NCI-H2029 (cell line): ENCODE measurements around the gene TAF5.
"Not testable (repeated sequence)": the region's sequence is repeated elsewhere in the genome, so short reads cannot be mapped to it uniquely, and the experiment has no call there.

Experiments
- DNase-seq: peaks from one replicate; lab custom pipeline; 2025; lab: John Stamatoyannopoulos, UW

The TAF5 gene

DNA sequence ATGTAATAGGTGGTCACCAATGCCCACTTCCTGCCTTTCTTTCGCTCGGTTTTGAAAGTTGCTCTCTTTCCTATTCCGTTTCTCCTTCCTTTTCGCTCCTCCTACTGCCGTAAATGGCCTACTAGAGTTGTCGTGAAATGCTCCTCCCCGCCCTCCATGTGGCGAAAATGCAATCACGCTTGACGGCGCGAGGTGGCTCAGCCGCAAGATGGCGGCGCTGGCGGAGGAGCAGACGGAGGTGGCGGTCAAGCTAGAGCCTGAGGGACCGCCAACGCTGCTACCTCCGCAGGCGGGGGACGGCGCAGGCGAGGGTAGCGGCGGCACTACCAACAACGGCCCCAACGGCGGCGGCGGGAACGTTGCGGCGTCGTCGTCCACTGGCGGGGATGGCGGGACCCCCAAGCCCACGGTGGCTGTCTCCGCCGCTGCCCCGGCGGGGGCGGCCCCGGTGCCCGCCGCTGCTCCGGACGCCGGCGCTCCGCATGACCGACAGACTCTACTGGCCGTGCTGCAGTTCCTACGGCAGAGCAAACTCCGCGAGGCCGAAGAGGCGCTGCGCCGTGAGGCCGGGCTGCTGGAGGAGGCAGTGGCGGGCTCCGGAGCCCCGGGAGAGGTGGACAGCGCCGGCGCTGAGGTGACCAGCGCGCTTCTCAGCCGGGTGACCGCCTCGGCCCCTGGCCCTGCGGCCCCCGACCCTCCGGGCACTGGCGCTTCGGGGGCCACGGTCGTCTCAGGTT is at the start of gene TAF5:
Gene TAF5 (plus strand): TSS at position 195 of the 737 bp plus-strand sequence. CDS start 14 bp downstream, at position 209.
- peak; percentile 80 for DNase-seq

DNA sequence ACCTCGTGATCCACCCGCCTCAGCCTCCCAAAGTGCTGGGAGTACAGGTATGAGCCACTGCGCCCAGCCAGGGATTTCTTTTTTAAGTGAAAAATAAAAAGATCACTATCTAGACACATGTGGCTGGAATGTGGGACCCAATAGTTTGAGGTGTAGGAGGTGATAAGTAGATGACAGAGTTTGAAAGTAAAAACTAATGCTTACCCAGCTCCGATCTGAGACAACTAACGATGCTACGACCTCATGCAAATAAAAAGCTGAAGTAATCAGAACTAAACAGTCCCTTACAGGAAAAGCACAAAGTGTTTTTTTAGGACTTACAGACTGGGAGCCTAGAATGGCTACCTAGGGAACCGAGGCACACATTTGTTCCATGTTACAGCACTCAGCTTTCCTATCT is 39.9 kb upstream of the TAF5 start:
- DNase-seq = no peak

DNA sequence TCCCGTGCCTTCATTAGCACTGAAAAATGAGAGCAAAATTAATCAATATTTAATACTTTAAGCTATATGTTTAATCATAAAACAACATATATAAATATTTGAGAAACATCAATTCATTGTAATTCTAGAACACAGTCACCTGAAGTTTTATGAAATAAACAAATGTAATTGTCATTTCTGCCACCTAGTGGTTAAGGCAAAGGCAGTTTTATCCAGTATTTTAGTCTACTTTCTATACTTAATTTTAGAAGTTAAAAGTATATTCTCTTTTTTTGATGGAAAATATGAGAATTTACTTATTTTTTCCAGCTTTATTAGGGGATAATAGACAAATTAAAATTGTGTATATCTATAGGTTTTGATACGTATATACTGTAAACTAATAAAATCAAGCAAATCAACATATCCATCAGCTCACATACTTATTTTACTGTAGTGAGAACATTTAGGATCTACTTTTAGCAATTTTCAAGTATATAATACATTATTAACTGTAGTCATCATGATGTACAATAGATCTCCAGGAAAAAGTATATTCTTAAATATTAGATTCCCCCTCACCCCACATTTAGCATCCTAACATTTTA is 33.7 kb upstream of the TAF5 start:
- no peak for DNase-seq

DNA sequence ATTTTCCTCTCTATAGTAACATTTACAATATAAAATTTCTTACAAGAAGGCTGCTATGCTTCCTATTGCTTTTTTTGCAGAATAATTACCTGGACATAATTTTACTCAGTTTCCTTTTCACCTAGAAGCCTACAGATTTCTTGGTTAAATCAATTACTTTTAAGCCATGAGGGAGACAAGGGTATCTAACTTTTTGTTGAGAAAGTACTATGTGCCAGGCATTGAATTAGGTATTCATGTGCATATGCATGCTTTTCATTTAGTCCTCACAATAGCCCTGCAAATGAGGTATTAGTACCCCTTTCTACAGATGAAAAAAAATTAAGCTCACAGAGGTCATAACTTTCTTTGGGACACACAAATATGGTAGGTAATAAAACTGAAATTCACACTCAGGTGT is 33.2 kb upstream of the TAF5 start:
- DNase-seq = no peak

DNA sequence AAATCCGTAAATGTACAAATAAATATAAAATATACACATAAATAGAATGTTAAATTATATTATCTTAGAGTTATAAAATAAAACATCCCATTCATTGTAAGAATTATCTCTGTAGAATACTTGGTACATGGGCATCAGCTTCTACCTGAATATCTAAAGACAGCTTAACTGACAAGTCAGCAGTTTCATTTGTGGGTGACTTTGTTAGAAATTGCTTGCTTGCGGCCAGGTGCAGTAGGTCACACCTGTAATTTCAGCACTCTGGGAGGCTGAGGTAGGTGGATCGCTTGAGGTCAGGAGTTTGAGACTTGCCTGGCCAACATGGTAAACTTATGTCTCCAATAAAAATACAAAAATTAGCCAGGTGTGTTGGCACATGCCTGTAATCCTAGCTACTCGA is 31.4 kb upstream of the TAF5 start:
- DNase-seq = no peak

DNA sequence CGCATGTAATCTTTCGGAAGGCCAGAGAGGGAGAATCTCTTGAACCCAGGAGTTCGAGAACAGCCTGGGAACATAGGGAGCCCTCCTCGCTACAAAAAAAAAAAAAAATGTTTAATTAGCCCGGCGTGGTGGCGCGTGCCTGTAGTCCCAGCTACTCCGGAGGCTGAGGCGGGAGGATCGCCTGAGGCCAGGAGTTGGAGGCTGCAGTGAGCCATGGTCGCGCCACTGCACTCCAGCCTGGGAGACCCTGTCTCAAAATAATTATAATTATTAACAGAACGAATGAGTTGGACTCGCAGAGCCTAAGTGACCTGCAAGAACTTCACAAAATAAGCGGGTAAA is 17.6 kb upstream of the TAF5 start:
- DNase-seq = no peak

DNA sequence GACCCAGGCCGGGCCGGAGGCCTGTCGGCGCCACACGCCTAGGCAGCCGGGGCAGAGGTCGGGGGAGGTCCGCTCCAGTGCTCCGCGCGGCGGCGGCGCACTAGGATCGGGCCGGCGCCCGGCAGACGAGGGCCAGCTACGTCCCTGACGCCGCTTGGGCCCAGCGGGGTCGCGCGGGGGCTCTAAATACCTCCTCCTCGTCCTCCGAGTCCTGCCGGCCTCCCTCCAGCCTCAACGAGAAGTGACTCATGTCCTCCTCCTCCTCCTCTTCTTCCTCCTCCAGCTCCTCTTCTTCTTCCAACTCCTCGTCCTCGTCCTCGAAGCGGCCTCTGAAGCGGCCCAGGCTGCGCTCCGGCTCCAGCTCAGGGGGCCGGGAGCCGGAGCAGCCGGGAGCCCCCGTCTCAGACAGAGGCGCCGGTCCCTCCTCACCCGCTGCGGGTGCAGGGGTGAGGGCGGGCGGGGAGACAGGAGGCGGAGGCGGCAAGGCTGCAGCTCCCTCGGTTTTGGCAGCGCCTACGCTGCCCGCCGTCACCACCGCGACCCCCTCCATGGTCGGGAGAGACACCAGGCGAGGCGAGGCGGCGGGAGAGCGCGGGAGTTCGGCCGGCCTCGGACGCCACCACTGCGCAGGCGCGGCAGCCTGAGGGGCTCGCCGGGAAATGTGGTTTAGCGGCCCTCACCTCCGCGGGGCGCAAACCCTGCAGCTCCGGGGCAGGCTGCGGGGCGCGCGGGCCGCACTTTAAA is 17.1 kb upstream of the TAF5 start, which contains the start of gene PCGF6:
Gene PCGF6 (minus strand): TSS at position 624 of the 744 bp plus-strand sequence. CDS start 74 bp downstream, at position 550.
- DNase-seq = peak; percentile 17

DNA sequence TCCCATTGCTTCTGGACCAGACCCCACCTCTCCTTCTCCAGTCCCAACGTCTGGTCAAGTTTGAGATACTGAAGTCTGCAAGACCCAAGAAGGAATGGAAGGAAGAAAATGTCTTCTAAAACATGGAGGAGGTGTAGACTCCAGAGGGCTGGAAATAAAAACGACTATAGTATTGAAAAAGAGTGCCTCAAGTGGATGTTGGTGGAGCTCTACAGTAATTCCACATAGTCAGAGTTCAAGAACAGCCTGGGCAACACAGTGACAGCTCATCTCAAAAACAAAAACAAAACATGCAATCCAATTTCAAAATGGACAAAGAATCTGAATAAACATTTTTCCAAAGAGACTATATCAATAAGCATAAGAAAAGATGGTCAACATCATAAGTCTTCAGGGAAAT is 14.5 kb upstream of the TAF5 start:
- no peak for DNase-seq

DNA sequence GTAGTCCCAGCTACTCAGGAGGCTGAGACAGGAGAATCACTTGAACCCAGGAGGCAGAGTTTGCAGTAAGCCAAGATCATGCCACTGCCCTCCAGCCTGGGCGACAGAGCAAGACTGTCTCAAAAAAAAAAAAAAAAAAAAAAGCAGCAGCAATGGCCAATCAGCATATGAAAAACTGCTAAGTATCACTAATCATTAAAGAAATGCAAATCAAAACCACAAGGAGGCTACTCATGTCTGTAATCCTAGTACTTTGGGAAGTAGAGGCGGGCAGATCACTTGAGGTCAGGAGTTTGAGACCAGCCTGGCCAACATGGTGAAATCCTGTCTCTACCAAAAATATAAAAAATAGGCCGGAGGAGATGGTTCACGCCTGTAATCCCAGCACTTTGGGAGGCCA is 13.2 kb upstream of the TAF5 start:
- not testable (repeated sequence) for DNase-seq

DNA sequence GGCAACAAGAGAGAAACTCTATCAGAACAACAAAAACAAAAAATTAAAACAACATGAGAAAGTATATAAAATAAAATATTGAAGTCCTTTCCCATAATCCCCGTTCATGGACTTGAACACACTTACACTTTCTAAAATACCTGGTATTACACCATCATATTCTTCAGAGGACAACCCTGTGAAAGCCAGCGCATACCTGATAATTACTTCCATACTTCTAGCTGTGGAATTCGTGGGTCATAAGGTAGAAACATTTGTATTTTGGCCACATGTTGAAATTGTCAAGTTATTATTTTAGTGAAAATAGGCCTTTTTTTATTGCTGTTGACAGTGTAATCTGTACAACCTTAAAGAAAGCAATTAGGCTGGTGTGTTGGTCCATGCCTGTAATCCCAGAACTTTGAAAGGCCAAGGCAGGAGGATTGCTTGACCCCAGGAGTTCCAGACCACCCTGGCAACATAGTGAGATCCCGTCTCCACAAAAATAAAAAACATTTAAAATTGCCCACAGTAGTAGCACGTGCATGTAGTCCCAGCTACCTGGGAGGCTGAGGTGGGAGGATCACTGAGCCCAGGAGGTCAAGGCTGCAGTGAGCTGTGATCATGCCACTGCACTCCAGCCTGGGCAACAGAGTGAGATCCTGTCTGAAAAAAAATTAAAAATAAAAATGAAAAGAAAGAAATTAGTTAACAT is 11.7 kb upstream of the TAF5 start:
- DNase-seq = no peak

DNA sequence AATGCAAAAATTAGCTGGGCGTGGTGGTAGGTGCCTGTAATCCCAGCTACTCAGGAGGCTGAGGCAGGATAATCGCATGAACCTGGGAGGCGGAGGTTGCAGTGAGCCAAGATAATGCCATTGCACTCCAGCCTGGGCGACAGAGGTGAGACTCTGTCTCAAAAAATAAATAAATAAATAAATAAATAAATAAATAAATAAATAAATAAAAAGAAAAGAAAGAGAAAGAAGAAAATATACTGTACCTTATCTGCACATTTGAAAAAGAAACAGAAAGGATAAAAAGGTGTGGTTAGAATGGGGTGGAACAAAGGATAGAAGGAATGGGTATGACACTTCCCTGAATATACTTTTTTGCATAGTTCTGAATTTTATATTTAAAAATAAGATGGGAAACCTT is 8.3 kb upstream of the TAF5 start:
- not testable (repeated sequence) for DNase-seq

DNA sequence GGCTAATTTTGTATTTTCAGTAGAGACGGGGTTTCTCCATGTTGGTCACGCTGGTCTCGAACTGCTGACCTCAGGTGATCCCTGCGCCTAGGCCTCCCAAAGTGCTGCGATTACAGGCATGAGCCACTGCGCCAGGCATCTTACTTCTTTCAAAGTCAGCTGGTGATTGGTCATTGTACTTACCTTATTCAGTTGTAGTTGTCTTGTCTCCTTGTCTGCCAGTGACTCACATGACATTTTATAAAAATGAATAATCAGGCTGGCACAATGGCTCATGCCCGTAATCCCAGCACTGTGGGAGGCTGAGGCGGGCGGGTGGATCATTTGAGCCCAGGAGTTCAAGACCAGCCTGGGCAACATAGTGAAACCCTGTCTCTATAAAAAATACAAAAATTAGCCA is 7.0 kb upstream of the TAF5 start:
- DNase-seq = not testable (repeated sequence)

DNA sequence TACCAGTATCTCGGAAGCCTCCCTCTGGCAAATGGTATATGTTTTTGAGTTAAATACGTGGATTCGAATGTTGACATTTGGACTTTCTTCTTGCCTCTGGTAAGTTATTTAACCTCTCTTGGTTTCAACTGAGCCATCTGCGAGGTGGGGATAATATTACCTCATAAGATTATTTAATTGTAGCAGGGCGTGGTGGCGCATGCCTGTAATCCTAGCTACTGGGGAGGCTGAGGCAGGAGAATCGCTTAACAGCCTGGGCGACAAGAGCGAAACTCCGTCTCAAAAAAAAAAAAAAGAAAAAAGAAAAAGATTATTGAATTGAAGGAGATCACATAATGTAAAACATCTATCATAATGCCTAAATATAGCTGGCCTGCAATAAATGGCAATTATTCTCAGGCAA is 396 bp upstream of the TAF5 start:
- no peak for DNase-seq

DNA sequence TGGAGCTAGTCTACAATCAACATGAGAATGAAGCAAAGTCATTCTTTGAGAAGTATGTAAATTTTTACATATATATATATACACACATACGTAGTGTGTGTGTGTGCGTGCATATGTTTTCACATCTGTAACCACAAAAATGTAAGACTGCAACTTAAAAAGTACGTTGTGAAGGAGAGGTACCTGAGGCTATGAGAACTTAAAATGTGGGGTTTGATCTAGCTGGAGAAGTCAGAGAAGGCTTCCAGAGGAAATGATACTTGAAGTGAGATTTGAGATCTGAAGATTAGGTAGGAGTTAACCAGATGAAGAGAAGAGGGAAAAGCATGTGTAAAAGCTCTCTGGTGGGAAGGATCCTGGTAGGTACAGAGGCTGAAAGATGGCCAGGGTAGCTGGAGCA is 5.8 kb downstream of the TAF5 start:
- no peak for DNase-seq

DNA sequence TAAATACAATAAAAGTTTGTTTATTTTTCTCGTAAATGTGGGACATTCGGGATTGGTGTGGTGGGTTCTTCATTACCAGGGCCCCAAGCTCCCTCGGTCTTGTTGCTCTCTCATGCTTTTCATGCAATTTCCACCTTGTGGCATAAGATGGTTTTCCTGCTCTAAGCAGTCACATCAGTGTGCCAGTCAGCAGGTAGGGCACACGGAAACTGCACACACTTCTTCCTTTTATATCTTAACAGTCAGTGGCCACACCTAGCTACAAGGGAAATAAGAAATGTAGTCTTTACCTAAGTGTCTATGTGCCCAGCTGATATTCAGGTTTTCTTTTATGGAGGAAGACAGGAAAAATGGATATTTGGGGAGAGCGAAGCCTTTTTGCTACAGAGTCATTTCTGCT is 6.5 kb downstream of the TAF5 start:
- no peak for DNase-seq

DNA sequence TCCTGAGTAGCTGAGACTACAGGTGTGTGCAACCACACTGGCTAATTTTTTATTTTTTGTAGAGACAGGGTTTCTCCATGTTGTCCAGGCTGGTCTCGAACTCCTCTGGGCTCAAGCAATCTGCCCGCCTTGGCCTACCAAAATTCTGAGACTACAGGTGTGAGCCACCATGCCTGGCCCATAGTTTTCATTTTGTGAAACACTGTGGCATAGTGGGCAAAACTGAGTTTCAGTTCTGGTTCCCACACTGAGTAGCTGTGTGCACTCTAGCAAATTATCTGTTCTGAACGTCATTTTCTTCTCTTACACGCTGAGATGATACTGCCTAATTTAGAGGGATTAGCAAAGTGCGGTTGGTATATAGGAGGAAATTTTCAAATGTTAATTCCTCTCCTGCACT is 15.0 kb downstream of the TAF5 start:
- no peak for DNase-seq

DNA sequence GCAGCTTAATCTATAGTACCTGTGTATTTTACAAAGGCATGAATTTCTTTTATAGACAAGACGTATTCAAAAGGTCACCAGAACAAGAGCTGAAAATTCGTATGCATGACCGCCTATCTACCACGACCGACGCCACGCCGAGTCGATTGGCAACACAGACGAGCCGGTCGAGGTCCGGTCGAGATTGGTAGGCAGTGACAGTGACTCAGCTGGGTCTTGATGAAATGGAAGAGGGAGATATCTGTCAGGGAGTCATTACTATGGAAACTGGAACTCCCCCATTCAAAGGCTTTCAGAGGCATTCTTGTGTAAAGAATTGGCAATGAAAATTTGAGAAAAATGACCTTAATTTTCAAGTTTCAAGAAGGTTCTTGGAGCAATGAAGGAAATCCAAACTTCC is 26.4 kb downstream of the TAF5 start:
- no peak for DNase-seq

DNA sequence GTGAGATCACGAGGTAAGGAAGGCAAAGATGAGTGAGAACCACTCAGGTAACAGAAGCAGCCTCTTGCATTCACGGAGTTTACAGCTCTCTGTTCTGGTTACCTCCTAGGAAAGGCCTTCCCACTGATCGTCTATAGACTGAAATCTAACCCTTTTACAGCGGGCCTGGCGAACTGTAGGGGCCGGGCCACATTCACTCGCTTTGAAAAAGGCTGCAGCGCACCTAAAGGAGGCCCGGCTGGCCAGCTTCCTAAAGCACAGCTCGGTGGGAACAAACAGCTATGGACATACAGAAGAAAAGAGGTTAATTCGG is 27.9 kb downstream of the TAF5 start:
- no peak for DNase-seq

DNA sequence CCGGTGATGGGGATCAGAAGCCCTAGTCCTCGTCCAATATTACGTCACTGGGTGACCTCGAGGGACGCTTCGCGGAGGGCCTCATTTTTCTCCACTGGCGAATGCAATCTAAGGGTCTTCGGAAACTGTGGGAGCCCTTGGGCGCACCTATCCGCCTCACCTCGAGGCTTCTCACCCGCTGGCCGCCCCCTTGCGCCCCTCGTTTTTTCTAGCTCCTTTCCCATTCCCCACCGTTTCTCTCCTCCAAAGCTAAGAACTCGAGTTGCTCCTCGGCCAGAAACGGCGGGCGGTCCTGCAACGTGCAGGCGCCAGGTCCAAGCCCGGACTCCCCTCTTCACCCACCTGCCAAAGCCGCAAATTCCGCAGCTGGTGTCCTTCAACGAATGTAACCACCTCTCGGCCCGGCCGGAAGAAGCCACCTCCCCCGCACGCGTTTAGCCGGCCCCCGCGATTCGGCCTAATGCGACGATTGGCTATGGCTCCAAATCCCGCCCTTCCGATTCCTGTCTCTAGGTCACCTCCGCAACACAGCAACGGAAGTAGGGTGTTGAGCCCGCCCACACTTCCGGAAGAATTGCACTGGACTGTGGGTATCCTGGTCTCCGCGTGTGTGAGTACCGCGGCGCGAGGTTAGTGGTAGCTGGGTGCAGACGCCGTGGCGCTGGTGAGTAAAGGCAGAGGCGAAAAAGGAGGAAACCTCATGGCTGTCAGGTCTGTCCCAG is 28.5 kb downstream of the TAF5 start, which contains the start of the genes ATP5MK and PDCD11:
Gene ATP5MK (minus strand): TSS at position 409 of the 722 bp plus-strand sequence. CDS start 4,018 bp downstream, outside the sequence.
Gene PDCD11 (plus strand): TSS at position 560 of the 722 bp plus-strand sequence. CDS start 1,801 bp downstream, outside the sequence.
- peak; percentile 92 for DNase-seq

DNA sequence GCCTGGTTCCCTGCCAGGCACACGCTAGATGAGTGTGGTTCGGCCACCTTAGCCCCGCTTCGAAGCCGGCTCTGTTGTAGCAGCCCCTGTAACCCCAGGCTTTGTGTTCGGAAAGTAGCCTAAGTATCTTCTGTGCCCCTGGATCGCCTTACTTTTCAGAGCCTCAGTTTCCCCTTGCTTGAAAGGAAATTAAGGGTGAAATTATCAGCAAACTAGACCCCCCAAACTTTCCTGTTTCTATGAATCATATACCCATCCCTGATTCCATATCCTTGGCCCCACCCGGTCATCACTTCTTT is 29.0 kb downstream of the TAF5 start:
- no peak for DNase-seq

DNA sequence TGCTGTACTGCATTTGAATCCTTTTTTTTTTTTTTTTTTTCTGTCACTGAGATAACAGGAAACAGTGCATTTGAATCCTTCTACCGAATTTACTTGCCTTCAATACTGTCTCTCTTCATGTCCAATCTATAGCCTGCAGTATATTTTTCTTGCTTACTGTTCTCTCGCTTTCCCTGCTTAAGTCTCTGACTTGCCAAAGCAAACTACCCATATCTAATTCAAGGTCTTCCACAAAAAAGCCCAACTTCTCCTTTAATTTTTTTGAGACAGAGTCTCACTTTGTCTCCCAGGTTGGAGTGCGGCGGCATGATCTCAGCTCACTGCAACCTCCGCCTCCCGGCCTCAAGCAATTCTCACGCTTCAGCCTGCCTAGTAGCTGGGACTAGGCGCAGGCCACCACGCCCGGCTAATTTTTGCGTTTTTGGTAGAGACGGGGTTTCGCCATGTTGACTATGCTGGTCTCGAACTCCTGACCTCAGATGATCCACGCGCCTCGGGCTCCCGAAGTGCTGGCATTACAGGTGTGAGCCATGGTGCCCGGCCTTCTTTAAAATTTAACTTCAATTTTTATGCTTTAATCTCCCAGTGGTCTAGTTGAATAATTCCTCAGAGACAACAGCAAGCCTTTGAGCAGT is 29.5 kb downstream of the TAF5 start:
- DNase-seq = no peak

DNA sequence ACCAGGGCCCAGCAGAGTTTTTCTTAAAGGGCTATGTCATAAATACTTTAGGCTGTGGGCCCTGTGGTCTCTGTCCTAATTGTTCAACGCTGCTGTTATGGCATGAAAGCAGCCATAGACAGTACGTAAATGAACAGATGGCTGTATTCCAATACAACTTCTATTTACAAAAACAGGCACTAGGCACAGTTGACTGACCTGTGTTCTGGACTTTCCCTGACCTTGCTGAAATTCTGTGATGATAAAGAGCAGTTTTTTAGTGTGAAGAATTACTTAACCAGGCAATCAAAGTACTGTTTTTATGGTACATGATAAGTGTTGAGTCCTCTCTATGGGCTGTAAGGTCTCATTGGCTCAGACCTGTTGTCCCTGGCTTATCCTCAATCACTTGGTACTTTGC is 45.8 kb downstream of the TAF5 start:
- DNase-seq = no peak
